K562 (cell line): Measurements from ENCODE around the gene SYT17. TPM values are rescaled to one million over a fixed set of nuclear protein-coding genes. Genes with fewer than 3 reads are reported as not detected.

Experiments
- ATAC-seq: fragments of 200-7000 bp; cut with Tn5 transposase; 3 replicates; pipeline ENCODE4 v1.9.1; 2020; ENCODE audit warnings: moderate library complexity
- BruUV-seq: library from RNA; stranded (reverse); fragments of 400-500 nt; replicated peaks from 2 replicates; lab custom pipeline; 2021; lab: Mats Ljungman, UMichigan
- CTCF ChIA-PET: fragments of 300-600 bp; formaldehyde crosslinking; extraction: SDS; loops from one replicate; lab custom pipeline; 2021; ENCODE audit warnings: low intra/inter-chr PET ratio; lab: Yijun Ruan, JAX
- POLR2A ChIA-PET: fragments of 300-600, 350-650 bp; sonication (Branson Sonifier 250); formaldehyde crosslinking; extraction: SDS; loops from one replicate; lab custom pipeline; 2021; ENCODE audit warnings: antibody characterized with exemption, inconsistent platforms; lab: Yijun Ruan, JAX
- DNase-seq, 4 experiments: peaks; one replicate each; pipeline versions ENCODE4 v3.0.0 to v3.0.0-alpha.2; 2011 to 2018; ENCODE audit warnings: low spot score in 3 of 4, mixed read lengths in 3 of 4; ENCODE audit errors: extremely low read depth in 1 of 4
- FAIRE-seq: peaks from 2 replicates; lab custom pipeline; 2011; peaks lifted over from hg19 to GRCh38; lab: Jason Lieb, UNC
- H2AFZ ChIP-seq: 2 replicates; pipeline ENCODE4 v1.6.0; 2011; ENCODE audit warnings: low read depth, low read length, control low read depth, inconsistent platforms
- H3K27ac ChIP-seq: fragments of 200-600 bp; 3 replicates; pipeline ENCODE4 v1.8.0; 2011; ENCODE audit warnings: low read depth, mild to moderate bottlenecking, control low read depth, inconsistent platforms, low read length, moderate library complexity, mixed read lengths; ENCODE audit errors: extremely low read depth
- H3K27me3 ChIP-seq, 2 experiments: fragments of 300-600 bp in 1 of 2; 2 replicates in 1 of 2; 3 replicates in 1 of 2; pipeline versions ENCODE4 v1.6.0 to v1.8.0; 2011; ENCODE audit warnings: inconsistent platforms in 2 of 2, low read length in 2 of 2, mild to moderate bottlenecking in 1 of 2, mixed read lengths in 1 of 2, moderate library complexity in 1 of 2; ENCODE audit not compliant: control insufficient read depth in 2 of 2, insufficient read depth in 2 of 2
- H3K36me3 ChIP-seq: fragments of 300-600 bp; 3 replicates; pipeline ENCODE4 v1.8.0; 2011; ENCODE audit warnings: mild to moderate bottlenecking, low read length, inconsistent platforms; ENCODE audit not compliant: control insufficient read depth, insufficient read depth
- H3K4me1 ChIP-seq, 2 experiments: fragments of 200-600 bp in 1 of 2; replicated peaks in 1 of 2; 2 replicates in 1 of 2; 3 replicates in 1 of 2; pipeline versions ENCODE4 v1.5.1 to v1.8.0; 2011; ENCODE audit warnings: inconsistent platforms in 2 of 2, low read length in 2 of 2, mild to moderate bottlenecking in 1 of 2, mixed read lengths in 1 of 2, moderate library complexity in 1 of 2; ENCODE audit not compliant: control insufficient read depth in 2 of 2, insufficient read depth in 2 of 2
- H3K4me2 ChIP-seq: 2 replicates; pipeline ENCODE4 v1.6.1; 2011; ENCODE audit warnings: low read length, control low read depth, inconsistent platforms, mixed read lengths; ENCODE audit not compliant: insufficient read depth
- H3K4me3 ChIP-seq: fragments of 200-600 bp; sonication (generic), shearing (Covaris generic); 2 replicates; pipeline ENCODE4 v1.5.1; 2016; ENCODE audit warnings: control low read depth, inconsistent platforms
- H3K79me2 ChIP-seq: fragments of 200-600 bp; 3 replicates; pipeline ENCODE4 v1.8.0; 2011; ENCODE audit warnings: low read length, inconsistent platforms; ENCODE audit not compliant: control insufficient read depth, insufficient read depth
- H3K9ac ChIP-seq, 2 experiments: 2 replicates each; pipeline versions ENCODE4 v1.6.0 to v1.6.1; 2011; ENCODE audit warnings: low read depth in 2 of 2, low read length in 2 of 2, control low read depth in 1 of 2, inconsistent platforms in 1 of 2, mild to moderate bottlenecking in 1 of 2, mixed read lengths in 1 of 2; ENCODE audit not compliant: insufficient read depth in 1 of 2
- H3K9me1 ChIP-seq: one replicate; pipeline ENCODE4 v1.6.0; 2011; ENCODE audit warnings: inconsistent platforms, mild to moderate bottlenecking, low read length, moderate library complexity; ENCODE audit not compliant: control insufficient read depth, insufficient read depth
- H3K9me3 ChIP-seq: replicated peaks from 2 replicates; pipeline ENCODE4 v1.5.1; 2011; ENCODE audit warnings: low read depth, low read length, inconsistent platforms; ENCODE audit not compliant: control insufficient read depth, insufficient read depth
- H4K20me1 ChIP-seq: replicated peaks from 2 replicates; pipeline ENCODE4 v1.6.1; 2011; ENCODE audit warnings: low read length, inconsistent platforms, mixed read lengths; ENCODE audit not compliant: control insufficient read depth, insufficient read depth
- CHD4 ChIP-seq: fragments of 200-600 bp; sonication (generic); IDR thresholded peaks from 3 replicates; pipeline ENCODE4 v1.6.1; 2012; ENCODE audit warnings: low read depth, mild to moderate bottlenecking, mixed read lengths, low read length, inconsistent platforms; ENCODE audit not compliant: insufficient read depth, insufficient replicate concordance, poor library complexity, severe bottlenecking
- ELF1 ChIP-seq: fragments of 200-800 bp; sonication (Bioruptor generic); IDR thresholded peaks from 2 replicates; pipeline ENCODE4 v1.6.1; 2016; ENCODE audit warnings: missing genetic modification characterization, missing compliant biosample characterization
- ILF3 ChIP-seq: fragments of 450-650 bp; IDR thresholded peaks from 2 replicates; pipeline ENCODE4 v1.6.1; 2018; ENCODE audit warnings: antibody characterized with exemption, mild to moderate bottlenecking, moderate library complexity, borderline replicate concordance
- KHSRP ChIP-seq: fragments of 450-650 bp; IDR thresholded peaks from 2 replicates; pipeline ENCODE4 v1.6.1; 2017
- MYBL2 ChIP-seq, 2 experiments: fragments of 450-650 bp in 1 of 2; sonication (generic) in 1 of 2; formaldehyde crosslinking in 1 of 2; IDR thresholded peaks; 2 replicates each; pipeline versions ENCODE4 v1.6.1 to v1.8.1; 2017 to 2022; ENCODE audit warnings: borderline replicate concordance in 1 of 2, inconsistent platforms in 1 of 2, low read depth in 1 of 2, mild to moderate bottlenecking in 1 of 2, missing genetic modification reagents in 1 of 2, moderate library complexity in 1 of 2
- RBM14 ChIP-seq: fragments of 200-400 bp; formaldehyde crosslinking; IDR thresholded peaks from 2 replicates; pipeline ENCODE4 v1.6.1; 2018; ENCODE audit warnings: low read depth, mild to moderate bottlenecking, low read length, moderate library complexity, borderline replicate concordance; ENCODE audit not compliant: insufficient read depth
- ZNF274 ChIP-seq: IDR thresholded peaks from 2 replicates; pipeline ENCODE4 v1.6.1; 2011; ENCODE audit warnings: low read depth, mild to moderate bottlenecking, low read length, moderate library complexity, borderline replicate concordance
- ZNF431 ChIP-seq: sonication (generic); formaldehyde crosslinking; IDR thresholded peaks from 2 replicates; pipeline ENCODE4 v1.8.0; 2022; ENCODE audit warnings: mild to moderate bottlenecking, missing genetic modification reagents
- WGBS: fragments of 100-300 bp; shearing (Covaris generic); methylation state at CpG from one replicate; pipeline ENCODE4 v1.1.6; 2016; ENCODE audit warnings: low coverage, mixed read lengths; ENCODE audit not compliant: insufficient coverage; ENCODE audit errors: missing lambda C conversion rate; 5-methylcytosine and 5-hydroxymethylcytosine counted together
- in situ Hi-C: fragments of 300-500 bp; cut with MboI; formaldehyde crosslinking; loops from 4 replicates; pipeline ENCODE4 v1.15.0; 2018; ENCODE audit warnings: inconsistent platforms, mixed read lengths
- intact Hi-C: fragments of 100-400 bp; cut with micrococcal nuclease; formaldehyde crosslinking; loops from 2 replicates; pipeline ENCODE4 v1.14.2; 2022
- polyA plus RNA-seq, 8 experiments: library from polyadenylated mRNA; depleted of rRNA in 4 of 8; stranded (reverse) in 5 of 8; unstranded in 3 of 8; fragments of >200 nt; fragmentation: Nextera tagmentation in 2 of 8; fragmentation: Illumina TruSeq in 1 of 8; extraction: Ambion mirVana in 2 of 8; extraction: Trizol in 1 of 8; gene quantifications; 2 replicates each; pipeline versions ENCODE4 v1.2.1 to v1.2.3, GENCODE V29; 2011 to 2014; ENCODE audit warnings: inconsistent platforms in 1 of 8, missing spikeins in 1 of 8
- total RNA-seq, 7 experiments: library from RNA; depleted of rRNA in 6 of 7; stranded (reverse); fragments of >200 nt in 6 of 7; fragmentation: Illumina TruSeq in 2 of 7; extraction: Trizol in 2 of 7; gene quantifications; 2 replicates each; pipeline versions ENCODE4 v1.2.1 to v1.2.3, GENCODE V29; 2011 to 2021; ENCODE audit warnings: low replicate concordance in 1 of 7

SYT17 gene
- total and polyA plus RNA-seq, 9 of the 15 experiments (the other 6 are each of a cell fraction or from before 2014, with no cell fraction given) = not detected

DNA sequence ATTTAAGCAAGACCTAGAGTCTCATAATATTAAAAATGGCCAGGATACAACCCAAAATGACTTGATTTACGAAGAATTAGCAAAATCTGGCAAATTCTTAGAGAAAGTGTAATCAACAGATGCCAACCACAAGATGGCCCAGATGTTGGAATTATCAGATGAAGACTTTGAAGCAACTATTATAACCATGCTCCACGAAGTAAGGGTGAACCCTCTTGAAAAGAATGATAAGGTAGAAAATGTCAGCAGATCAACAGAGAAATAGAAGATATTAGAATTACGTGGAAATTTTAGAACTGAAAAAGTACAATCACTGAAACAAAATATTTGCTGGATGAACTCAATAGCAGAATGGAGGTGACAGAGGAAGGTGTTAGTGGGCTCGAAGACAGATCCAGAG lies 67.4 kb downstream of the SYT17 start:
- whole genome bisulfite sequencing = 1% methylated on average over 4 of the region's 4 CpGs
- DNase-seq = no peak

DNA sequence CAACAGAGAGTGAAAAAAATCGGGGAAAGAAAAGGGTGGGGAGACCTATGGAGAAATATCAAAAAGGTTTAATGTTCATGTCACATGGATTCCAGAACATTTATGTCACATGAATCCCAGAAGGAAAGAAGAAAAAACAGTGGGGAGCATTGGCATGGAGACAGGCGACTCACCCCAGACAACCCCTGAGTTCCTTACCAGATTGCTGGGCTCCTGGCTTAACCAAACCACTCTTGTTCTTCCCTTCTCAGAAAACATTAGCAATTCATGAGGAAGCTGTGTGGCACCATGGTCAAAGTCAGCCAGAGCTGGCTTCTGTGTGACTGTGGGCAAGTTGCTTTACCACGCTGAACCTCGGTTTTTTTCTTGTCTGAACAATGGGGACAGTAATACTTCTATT lies 67.8 kb downstream of the SYT17 start:
- Histone ChIP-seq H3K4me1 (peaks cover 0 to 4% of the 10 kb centered on the region in 2 experiments; a peak in 1 of 5 replicates), H3K79me2 (no peaks in the 10 kb centered on the region), H3K27me3 (peaks cover 0 to 9% of the 10 kb centered on the region in 2 experiments; a peak in 2 of 5 replicates), H3K4me2 (no peak overlapping the region), H3K27ac (no peak overlapping the region), H4K20me1 (no peaks in the 10 kb centered on the region), H3K9me1 (no peaks in the 10 kb centered on the region), H2AFZ (no peak overlapping the region), H3K9me3 (0 out of 2 replicates have a peak, but pooled peaks cover 1% of the 10 kb centered on the region), H3K36me3 (no peaks in the 10 kb centered on the region), H3K4me3 (no peak overlapping the region), H3K9ac (no peak overlapping the region)
- no peak for FAIRE-seq
- ATAC-seq = no peak
- POLR2A ChIA-PET = no interaction called here
- no TSS peak for BruUV-seq
- intact Hi-C loops (no loop called here), in situ Hi-C loops (no loop called here)
- WGBS = 5% methylated on average over 4 of the region's 4 CpGs
- CTCF ChIA-PET = no interaction called here
- DNase-seq = no peak
- TF ChIP-seq ZNF274 = no peak
- no peak for TF ChIP-seq ILF3
- TF ChIP-seq ELF1 (tag) = no peak

More for the DNA sequence above, 67.4 kb downstream of the SYT17 start:
- H3K36me3 ChIP-seq = no peaks in the 10 kb centered on the region
- BruUV-seq = no TSS peak
- no peak overlapping the region for H3K4me3 ChIP-seq
- H3K9ac ChIP-seq = no peak overlapping the region
- H3K4me1 ChIP-seq = peaks cover 0 to under 1% of the 10 kb centered on the region in 2 experiments; a peak in 1 of 5 replicates
- H3K27ac ChIP-seq = no peak overlapping the region
- POLR2A ChIA-PET = no interaction called here
- no peaks in the 10 kb centered on the region for H4K20me1 ChIP-seq
- no peaks in the 10 kb centered on the region for H3K9me1 ChIP-seq
- H3K79me2 ChIP-seq = no peaks in the 10 kb centered on the region
- intact Hi-C loops = no loop called here
- FAIRE-seq = no peak
- peaks cover 0 to 9% of the 10 kb centered on the region in 2 experiments; a peak in 2 of 5 replicates for H3K27me3 ChIP-seq
- no peak for TF ChIP-seq ZNF431
- no peak for TF ChIP-seq KHSRP
- TF ChIP-seq MYBL2 (IDR thresholded peaks at IDR 0.05; ENCODE audit: low read depth) = no peak
- TF ChIP-seq MYBL2 (CRISPR knock-in tag; IDR thresholded peaks at IDR 0.05; ENCODE audit: borderline replicate concordance) = no peak
- TF ChIP-seq CHD4 = no peak
- no peak for TF ChIP-seq RBM14
- TF ChIP-seq, all 486 proteins: peak for 0
- no peak overlapping the region for H3K4me2 ChIP-seq
- H2AFZ ChIP-seq = no peak overlapping the region
- H3K9me3 ChIP-seq = 0 out of 2 replicates have a peak, but pooled peaks cover 1% of the 10 kb centered on the region
- in situ Hi-C loops = no loop called here
- CTCF ChIA-PET = no interaction called here
- no peak for ATAC-seq
